HS-5 (cell line): Measurements from ENCODE around the gene CD248.

Experiments used
- DNase-seq: peaks from one replicate; pipeline ENCODE4 v3.0.0-alpha.2; 2012; ENCODE audit warnings: low read depth

The CD248 gene

GRCh38 chr11:66341502-66342126 lies 24.8 kb upstream of the CD248 start:
- no peak for DNase-seq

DNA sequence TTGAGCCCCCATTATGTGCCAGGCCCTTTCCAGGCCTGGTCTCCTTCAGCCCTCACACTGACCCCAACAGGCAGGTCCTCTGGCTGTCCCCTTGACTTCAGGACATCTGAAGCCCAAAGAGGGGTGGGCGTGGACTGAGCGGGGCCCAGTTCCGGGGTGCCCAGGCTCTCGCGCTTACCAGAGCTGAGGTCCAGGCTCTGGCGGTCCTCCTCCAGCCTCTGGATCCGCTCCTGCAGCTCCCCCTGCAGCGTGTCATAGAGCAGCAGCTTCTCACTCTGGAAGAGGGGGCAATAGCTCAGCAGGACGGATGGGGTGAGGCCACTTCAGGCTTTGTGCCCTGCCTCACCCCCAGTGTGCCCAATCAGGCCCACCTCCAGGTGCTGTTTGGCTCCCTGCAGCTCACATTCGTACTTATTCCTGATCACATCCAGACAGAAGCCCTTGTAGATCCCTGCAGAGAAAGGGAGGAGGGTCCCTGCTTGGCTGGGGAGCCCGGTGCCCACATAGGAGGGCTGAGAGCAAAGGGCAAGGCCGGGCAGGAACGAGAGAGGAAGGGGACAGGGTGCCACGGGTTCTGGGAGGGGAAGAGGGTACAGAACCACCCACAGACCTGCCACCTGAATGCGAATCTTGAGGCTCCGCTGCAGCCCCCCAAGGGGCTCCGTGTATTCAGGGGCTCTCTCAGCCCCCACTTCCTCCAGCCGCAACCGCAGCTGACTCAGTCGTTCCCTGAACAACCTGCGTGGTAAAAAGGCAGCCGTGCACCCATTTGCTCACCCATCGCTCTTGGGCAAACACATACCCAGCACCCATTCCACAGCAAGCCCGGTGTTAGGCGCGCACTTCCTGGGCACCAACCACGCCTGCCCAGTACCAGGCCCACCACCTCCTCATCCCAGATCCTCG lies 24.0 kb upstream of the CD248 start:
- no peak for DNase-seq

- no peak for DNase-seq
These were observed 23.0 kb upstream of the CD248 start for GRCh38 chr11:66339686-66340483.

DNA sequence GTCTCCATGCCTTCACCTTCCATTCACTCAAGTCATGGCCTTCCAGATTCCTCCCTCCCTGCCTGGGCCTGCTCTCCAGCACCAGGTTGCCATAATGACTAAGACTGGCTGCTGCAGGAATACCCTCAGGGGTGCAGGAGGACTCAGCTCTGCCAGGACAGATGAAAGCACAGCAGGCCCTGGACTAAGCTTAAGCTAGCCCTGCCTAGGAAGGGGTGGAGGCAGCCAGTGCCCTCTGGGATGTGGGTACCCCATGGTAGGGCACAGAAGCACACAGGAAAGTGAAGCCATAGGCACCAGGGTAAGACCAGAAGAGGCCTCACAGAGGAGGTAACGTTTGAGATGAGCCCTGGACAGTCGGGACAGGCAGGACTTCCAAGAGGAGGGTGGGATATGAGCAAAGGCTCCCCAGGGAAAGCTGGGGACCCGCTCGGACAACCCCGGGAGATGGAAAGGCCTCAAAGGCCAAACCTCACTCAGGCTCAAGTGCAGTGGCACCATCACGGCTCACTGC lies 22.4 kb upstream of the CD248 start:
- DNase-seq = no peak

DNA sequence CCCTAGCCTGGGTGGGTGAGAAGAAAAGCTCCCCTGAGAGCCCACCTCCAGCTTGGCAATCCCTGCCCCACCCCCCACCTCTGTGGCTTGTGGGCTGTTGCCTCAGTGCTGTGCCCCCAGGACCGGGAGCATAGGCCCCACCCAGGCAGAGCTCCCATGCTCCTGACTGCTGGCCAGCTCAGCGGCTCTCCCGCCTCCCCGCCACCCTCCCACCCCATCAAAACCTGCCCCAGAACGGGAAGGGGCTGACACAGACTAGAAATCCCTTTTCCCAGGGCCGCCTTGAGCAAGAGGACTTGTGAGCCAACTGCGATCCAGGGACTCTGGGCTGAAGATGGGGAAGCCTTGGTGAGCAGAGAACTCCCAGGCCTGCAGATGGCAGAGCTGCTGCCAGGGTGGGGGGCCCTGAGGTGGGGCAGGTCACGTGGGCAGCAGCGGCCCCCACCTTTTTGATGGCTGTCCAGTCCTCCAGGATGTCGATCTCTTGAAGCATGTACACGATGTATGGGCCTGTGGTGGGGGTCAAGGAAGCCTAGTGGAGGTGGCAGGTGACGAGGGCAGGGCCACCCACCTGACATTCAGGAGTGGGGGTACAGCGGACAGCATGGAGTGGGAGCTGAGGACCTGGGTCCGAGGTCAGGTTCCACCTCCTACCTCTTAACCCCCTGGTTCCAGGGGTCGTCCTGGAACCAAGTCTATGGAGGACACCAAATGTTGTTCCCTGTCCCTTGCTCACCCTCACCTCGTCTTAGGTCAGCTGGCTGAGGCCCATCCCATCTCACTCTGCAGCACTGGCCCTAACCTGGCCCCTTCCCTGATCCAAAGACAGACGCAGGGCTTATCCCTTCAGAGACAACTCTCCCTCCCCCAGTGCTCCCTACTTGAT lies 21.7 kb upstream of the CD248 start:
- DNase-seq = no peak

DNA sequence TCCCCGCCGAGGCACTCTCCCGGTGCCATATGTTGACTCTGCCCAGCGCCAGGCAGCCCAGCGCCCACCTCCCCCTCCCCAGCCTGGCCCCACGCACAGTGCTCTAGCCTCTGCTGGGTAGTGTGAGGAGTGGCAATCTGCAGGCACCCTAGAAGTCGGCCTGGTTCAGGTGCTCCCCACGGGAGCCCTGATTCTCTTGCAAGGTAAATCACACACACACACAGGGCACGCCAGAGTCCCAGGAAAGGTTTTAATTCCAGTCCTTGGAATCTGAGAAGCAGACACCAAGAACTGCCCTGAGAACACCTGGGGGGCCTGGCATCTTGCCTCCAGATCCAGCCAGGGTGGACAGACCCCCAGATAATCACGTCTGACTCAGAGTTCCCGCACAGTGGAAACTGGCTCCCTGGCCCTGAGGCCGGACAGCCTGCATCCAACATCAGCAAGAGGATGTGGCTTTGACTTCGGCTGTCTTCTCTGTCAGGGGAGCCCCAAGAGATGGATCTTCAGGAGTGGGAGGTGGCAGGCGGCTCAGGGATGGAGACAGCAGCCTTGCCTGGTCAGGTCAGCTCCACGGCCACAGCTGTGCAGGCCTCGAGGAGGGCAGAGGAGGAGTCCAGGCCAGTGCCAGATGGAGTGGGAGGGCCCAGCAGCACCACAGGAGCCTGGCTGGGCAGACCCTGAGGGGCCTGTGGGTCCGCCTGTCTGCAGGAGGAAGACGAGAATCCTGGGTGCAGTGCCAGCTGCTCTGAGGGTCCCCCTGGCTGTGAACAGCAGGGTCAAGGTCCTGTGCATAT lies 20.5 kb upstream of the CD248 start:
- no peak for DNase-seq

DNA sequence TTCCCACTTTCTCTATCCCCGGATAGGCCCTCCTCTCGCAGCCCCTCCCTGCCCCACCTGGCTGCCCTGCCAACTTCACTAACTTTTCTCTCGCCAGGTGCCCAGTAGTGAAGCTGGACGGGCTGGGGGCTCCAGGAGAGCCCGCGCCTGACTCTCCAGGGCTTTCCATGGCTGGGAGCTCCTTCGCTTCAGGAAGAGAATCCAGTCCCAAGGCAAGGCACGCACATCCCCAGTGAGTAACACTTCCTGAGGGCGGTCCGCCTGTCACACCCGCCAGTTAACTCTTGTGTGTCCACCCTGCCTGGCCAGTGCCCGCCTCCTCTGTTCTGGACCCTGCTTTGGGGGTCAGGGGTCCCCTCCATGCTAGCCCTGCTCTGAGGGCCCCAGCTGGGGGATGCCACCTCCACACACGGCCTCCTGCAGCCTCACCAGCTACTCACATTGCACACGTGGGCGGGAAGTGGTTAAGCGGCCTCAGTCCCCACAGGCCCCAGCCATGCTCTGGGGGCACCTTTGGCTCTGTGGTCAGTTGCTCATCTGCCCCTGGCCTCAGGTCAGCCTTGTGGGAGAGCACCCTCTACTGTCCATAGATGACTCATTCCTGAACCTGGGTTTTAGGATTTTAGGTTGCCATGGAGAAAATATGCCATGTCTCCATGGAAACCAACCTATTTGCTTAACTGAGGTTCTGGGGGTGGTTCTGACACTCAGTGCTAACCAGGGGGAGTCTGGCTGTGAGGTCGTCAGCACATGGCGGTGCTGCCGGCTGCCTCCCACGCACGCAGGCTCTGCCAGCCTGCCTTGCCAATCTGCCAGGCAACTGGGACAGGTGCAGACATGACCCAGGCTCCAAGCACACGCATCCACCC lies 19.6 kb upstream of the CD248 start, which contains the start of gene RIN1:
Gene RIN1 (minus strand): TSS at position 201 of the 869 bp plus-strand sequence. CDS start 32 bp downstream, at position 169.
- DNase-seq = peak; percentile 97

DNA sequence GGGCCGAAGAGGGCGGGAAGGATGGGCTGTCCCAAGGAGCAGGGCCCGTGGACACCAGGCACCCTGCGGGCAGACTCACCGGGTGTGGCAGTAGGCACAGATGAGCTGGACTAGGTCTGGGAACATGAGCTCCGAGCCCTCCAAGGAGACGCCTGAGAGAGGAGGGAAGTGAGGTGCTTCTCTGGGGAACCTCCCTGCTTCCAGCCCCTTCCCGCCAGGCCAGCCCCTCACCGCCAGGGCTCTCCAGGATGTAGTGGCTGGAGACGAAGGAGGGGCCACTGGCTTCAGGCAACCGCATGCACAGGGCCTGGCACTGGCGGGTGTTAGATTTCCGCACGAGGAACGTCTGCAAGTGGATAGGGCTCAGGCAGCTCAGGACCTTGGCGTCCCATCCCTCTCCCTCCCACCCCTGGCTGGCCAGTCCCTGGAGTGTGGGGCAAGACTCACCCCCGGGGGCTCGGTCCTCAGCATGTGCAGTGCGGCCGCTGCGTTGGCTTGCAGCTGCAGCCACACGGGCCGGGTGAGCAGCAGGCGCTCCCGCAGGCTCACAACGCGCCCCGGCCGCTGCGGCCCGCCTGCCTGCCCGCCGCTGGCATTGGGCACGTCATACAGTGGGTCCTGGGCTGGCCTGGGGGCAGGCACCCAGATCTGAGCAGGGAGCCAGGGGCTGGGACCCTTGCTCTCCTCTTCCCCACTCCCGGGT lies 18.8 kb upstream of the CD248 start:
- DNase-seq = no peak

- no peak for DNase-seq
These were observed 18.0 kb upstream of the CD248 start for GRCh38 chr11:66334605-66335442.

DNA sequence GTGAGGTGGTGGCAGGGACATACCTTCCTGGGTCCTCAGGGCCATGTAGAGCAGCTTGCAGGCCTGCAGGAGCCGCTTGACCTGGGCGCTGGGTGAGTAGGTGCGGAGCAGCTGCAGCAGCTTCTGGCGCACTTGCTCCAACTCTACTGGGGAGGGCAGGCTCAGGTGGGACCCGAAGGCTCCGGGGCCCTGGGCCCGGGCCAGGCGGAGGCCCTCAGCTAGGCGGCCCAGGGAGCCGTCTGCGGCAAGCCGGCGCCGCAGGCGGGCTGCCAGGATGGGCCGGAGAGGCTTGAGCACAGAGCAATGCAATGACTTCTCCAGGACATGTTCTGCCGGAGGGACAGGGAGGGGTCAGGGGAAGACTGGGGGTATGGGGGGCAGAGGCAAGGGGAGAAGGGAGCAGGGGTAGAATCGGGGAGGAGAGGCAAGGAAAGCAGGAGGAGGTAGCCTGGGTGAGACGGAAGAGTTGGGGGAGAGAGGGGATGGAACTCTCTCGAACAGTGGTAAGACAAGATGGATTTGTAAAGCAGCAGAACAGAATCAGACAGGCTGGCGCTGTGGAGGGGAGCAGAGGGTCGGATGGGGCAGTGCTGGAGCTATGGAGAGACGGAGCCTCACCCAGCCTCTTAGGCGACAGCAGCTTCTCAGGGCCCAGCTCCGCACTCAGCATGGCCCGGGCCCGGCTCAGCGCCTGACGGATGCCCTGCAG lies 17.2 kb upstream of the CD248 start:
- no peak for DNase-seq

GRCh38 chr11:66333220-66333877 lies 16.5 kb upstream of the CD248 start:
- no peak for DNase-seq

GRCh38 chr11:66332371-66333219 lies 15.8 kb upstream of the CD248 start:
- no peak for DNase-seq

- DNase-seq = no peak
These were observed 14.9 kb upstream of the CD248 start for GRCh38 chr11:66331542-66332370.

DNA sequence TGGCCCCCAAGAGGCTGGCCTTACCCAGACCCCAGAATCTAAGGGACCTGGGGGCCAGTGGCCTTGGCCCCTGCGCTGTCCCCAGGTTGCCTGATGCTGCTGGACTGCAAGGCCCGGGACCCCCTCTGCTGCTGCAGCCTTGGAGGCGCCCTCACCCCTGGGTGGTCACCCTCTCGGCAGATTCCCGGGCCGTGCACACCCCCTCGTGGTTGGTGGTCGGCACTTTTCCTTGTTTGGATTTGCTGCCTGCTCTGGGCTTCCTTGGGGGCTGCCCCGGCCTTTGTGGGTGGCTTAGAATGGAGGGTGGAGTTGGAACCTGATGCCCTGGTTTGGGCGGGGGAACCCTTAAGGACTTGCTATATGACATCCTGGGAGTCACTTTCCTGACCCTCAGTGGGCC lies 14.1 kb upstream of the CD248 start:
- DNase-seq = no peak

DNA sequence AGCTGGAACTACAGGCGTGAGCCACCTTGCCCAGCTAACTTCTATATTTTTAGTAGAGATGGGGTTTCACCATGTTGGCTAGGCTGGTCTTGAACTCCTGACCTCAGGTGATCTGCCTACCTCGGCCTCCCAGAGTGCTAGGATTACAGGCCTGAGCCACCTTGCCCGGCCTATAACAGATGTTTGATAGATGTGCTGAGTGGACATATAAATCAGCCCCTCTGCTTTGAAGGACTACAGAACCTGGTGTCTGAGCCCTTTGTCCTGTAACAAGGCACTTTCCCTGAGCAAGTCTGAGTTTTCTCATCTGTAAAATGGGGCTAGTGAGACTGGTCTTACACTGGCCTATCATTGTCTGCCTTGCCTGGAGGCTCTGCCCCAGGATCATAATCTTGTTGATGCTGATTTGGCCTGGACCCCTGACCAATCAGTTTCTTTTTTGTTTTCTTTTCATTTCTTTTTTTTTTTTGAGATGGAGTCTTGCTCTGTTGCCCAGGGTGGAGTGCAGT lies 12.4 kb upstream of the CD248 start:
- DNase-seq = no peak
